GM18861 (cell line): Measurements from ENCODE around the gene PLA2G2F.

ENCODE experiments used
- ATAC-seq: cut with Tn5 transposase; IDR thresholded peaks from one replicate; pipeline ENCODE4 v1.9.1; 2021; ENCODE audit not compliant: unreplicated experiment

The PLA2G2F gene

DNA sequence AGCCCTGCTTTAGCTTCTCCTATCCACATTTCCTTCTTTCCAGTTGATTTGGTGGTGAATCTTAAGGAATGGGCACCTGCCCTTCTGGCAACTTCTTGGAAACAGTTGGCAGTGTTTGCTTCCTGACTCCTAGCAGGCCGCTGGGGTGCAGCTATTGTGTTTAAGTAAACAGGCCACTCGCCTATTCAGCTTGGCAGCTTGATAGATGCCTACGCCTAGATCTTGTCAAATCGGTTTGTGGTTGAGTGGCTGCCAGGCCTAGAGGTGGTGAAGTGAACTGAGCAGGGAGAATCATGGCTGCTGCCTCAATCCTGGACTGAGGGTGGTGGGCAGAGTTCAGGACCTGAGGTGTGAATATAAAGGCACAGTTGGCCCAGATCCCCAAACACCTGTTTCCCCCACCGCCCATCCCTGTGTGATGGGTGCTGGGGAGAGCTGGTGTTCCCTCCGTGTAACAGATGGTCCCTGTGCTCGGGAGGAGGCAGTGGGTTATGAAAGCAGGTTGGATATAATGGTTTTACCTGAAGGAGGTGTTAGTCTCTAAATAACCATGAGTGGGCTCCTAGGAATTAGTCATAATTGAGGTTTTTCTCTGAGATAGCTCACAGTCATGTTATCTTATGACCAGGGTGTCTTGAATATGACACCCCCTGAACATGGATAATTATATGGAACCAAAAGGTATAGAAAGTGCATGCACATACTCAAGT lies 48.1 kb downstream of the PLA2G2F start:
- no peak for ATAC-seq

DNA sequence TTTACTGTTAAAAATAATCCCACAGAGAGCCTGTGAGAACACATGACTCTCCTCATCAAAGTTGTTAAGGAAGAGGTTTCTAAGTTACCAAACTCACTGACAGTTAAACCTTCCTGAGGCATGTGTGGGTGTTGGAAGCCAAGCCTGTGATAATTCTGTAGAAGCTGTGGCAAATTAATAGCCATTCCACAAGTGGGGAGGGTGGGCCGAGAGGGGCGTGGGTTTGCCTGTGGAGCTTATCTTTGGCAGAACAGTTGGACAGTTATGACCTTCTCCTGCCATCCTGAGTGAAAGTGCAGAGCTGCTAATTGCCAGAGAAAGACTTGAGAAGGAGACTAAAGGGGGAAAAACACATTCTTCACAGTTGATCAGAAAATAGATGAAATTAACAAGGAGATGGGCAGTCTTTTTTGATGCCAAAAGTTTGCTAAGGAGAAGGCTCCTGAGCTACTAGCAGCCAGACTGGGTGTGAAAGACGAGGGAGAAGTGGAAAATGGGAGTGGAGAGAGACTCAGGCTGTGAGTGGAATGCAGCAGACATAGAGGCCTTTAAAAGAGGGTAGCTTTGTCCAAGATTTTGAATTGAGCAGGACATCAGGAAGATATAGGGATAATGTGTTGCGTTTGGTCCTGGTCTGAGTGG lies 48.8 kb downstream of the PLA2G2F start:
- ATAC-seq: no peak

DNA sequence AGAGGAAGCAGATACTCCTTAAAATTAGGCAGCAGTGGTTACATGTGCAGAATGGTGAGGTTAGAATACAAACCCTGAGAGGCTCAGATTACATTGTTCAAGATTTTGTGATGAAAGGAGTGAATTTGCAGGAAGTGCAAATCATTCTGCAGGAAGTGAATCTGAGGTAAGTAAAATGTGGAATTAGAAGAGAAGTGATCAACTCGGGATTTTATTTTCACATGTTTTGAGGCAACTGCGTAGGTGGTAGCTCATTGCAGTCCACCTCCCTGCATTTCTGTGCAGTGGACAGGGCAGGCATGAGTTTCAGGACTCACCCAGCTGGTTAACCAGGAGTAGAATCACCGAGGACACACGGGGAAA lies 49.3 kb downstream of the PLA2G2F start:
- ATAC-seq: no peak

DNA sequence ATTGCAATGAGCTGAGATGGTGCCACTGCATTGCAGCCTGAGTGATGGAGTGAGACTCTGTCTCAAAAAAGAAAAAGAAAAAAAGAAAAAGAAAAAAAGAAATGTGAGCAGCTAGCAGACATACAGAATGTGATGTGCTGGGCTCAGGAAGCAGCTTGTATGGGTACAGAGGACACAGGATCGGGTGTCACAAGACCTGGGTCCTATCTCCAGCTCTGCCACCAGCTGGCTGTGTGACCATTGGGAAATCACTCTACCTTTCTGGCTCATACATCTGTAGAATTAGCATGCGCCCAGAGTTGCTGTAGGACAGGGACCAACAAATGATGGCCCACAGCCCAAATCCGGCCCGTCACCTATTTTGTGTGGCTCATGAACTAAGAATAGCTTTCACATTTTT lies 50.5 kb downstream of the PLA2G2F start:
- no peak for ATAC-seq

DNA sequence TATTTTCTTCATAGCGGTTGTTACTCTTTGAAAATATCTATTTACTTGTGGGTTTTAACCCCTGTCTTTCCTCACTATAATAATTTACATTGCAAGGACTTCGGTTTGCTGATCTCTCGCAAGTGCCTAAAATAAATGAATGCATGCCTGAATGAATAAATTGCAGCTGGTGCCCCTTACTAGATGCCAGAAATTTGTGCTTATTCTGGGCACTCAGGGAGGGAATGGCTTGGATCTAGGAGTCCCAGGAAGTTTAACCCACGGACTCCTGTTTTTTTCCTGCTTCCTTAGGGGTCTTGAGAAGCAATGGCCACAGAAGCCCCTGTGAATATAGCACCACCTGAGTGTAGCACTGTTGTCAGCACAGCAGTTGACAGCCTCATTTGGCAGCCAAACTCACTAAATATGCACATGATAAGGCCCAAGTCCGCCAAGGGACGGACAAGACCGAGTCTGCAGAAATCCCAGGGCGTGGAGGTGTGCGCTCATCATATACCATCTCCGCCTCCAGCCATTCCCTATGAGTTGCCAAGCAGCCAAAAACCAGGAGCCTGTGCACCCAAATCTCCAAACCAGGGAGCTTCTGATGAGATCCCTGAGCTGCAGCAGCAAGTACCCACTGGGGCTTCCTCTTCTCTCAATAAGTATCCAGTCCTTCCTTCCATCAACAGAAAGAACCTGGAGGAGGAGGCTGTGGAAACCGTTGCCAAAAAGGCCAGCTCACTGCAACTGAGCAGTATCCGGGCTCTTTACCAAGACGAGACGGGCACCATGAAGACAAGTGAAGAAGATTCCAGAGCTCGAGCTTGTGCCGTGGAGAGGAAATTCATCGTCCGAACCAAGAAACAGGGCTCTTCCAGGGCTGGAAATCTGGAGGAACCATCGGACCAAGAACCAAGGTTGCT lies 51.4 kb downstream of the PLA2G2F start:
- ATAC-seq: no peak

DNA sequence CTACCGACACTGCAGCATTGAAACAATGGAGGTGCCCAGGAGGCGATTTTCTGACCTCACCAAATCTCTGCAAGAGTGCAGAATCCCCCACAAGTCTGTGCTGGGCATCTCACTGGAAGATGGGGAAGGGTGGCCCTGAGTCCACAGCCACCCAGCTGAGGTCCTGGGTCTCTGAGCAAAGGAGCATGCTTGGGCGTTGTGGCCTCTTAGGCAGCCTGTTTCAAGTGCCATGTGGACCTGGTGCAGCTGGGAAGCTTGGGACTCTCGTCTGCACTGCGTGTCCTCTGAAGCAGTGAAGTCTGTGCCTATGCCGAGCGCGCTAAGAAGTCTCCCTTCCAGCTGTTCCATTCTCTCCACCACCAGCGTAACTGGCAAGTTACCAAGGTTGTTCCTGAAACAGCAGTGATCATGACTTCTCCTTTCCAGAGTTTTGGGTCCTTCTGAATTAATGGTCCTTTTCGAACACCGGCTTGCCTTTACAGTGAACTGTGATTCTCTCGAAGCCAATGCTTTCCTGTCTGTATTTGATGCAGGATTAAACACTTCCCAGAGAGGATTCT lies 52.2 kb downstream of the PLA2G2F start:
- ATAC-seq: no peak

DNA sequence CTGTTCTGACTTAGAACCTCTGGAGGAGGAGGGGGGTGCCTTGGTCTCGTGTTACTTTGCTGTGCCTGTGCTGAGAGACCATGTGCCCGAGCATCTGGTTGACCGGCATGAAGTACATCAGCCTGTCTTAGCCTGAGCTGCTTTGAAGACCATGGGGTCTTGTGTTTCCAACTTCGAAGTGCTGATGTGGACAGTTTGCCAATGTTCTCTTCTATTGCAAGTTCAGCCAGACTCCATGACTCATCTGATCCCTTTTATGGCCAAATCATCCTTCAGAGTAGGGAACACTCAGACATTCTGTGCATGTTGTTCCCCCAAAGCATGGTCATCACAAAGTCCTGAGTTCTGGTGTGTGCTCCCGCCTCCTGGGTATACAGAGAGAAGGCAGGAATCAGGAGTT lies 53.2 kb downstream of the PLA2G2F start:
- no peak for ATAC-seq

DNA sequence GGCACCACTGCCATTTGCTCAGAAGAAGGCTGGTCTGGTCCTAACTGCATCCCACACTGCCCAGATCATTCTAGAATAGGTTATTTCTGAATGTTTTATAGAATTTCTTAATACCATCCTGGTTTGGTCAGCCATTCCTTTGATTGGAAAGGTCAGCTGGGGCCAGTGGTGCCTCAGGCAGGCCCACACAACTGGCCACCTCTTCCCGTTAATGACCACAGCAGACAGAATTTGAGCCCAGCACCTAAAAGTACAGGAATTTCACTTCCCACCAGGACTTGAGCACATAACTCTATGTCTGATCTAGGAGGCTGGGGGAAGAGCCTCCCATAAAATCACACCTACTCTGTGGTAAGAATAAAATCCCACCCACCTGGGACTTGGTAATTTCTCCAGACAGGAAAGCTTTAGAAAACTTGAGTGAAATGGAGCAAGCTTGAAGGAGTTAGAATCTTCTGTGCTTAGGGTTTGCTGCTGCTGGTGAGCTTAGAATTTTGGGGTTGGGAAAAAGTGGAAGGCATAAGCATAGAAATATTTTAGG lies 53.8 kb downstream of the PLA2G2F start:
- ATAC-seq: no peak

DNA sequence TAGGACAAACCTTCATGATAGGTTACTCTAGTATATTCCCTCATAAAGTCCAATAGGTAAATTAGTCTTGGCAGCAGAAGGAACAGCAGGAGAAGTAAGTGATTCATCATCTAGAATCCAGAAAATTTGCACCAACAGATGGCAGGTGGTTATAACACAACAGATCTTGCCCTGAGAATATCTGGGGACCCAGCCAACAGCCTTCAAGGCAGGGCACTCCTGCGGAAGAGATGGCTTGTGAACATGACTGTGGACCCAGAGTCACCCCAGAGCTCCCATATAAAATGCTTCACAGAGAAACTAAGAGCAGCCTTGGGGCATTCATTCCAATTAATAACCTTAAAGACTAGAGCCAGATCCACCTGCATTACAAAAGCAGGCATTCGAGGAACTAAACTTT lies 55.1 kb downstream of the PLA2G2F start:
- no peak for ATAC-seq

DNA sequence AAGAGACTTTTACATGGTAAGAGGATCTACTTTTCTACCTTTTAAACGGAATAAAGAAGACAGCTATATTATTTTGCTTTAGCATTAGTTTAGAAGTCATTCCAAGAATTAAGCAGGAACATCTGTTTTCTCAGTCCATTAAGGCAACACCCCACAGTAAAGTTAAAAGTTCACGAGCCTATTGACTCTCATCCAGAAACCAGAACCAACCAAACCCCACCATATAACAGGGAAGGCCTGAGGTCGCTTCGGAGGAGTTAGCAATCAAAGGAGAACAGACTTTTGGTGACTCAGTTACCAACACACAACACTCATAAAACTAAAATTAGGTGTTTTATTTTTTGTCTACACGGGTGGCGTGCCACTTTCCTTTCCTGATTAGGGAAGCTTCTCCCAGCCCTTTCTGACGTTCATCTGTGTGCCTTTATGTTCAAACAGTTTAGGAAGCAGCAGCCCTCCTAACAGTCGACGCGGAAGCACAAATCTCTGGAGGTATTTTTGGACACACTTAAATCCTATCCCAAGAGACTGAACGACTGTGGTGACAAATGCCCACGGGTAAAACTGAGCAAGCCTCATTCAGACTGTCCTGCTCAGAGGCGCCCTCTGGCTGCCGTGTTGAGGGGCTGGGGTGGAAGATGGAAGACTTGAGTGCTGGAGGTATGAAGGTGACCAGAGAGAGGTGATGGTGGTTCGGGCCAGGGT lies 55.8 kb downstream of the PLA2G2F start:
- no peak for ATAC-seq

DNA sequence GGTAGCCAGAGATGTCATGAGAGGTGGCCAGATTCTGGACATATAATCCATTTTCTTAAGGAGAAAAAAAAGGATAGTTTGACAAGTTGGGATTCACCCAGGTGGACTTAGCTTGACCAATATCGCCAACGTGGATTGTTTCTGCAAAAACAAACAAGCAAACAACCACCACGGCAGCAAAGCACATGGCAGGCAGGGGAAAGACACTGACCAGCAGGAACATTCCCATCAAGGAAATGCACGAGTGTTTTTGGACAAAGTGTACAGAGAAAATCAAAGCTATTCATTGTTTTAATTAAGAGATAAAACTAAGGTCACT lies 56.3 kb downstream of the PLA2G2F start:
- no peak for ATAC-seq

DNA sequence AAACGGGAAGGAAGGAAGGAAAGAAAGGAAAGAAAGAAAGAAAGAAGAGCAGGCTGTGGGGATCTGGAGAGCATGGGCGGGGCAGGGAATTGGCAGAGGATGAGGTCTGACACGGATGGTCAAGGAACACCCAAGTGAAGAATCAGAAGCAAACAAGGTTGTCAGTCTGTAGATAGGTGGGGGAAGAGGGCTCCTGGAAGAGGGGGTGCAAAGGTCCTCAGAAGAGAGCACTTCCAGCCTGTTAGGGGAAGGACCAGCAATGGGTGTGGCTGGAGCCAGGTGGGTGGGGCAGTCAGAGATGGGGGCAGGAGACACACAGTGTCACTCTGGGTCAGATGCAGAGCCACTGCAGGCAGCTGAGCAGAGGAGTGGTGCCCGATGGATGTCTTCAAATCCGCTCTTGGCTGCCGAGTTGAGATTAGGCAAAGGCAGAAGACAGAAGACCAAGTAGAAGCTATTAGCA lies 58.2 kb downstream of the PLA2G2F start:
- ATAC-seq: no peak

DNA sequence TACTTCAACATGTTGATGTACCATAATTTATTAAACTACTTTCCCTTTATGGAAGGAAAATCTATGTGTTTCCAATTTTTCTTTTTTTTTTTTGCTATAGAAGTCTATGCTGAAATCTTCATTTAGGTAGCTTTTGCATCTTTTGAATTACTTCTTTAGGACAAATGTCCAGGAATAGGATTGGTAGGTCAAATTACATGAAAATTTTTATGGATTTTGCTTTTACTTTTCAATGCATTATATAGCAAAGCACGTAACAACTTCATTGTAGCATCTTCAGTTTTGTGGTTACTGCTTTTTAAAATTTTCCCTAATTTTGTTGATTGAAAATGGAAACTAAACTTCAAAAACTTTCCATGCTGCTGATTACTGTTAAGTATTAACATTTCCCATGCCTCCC lies 59.2 kb downstream of the PLA2G2F start:
- ATAC-seq: no peak

DNA sequence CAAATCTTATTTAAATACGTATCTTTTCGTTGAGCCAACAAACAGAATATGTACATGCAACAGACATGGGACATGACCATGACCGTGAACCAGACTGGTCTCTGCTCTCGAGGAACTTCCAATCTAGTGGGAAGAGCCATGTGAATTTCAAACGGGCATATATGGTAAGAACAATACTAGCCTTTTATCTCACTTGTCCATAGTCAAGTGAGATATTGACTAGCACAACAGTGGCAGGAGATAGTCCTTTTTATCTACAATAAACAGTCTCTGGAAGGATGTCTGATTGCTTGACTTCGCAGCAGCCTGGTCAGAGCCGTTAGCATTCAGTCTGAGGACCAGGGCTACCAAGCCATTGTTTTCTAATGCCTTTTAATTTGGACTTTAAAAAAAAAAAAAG lies 59.8 kb downstream of the PLA2G2F start:
- ATAC-seq: no peak

DNA sequence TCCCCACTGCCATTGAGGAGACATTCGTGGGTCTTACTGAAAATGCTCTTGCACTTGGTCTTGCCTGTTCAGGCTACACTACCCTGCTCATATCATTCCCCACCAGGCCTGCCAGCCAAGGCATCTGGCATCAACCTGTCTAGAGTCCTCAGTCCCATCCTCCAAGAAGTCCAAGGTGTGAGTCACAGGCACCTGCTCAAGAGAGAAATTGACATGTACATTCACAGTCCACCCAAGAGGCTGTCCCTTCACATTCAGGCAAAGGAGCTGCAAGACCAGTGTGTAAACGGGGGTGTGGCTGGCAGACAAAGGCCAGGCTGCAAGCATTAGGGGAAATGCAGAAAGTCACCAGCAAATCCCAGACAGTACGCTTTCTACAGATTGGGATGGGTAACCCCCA lies 60.3 kb downstream of the PLA2G2F start:
- ATAC-seq: no peak

DNA sequence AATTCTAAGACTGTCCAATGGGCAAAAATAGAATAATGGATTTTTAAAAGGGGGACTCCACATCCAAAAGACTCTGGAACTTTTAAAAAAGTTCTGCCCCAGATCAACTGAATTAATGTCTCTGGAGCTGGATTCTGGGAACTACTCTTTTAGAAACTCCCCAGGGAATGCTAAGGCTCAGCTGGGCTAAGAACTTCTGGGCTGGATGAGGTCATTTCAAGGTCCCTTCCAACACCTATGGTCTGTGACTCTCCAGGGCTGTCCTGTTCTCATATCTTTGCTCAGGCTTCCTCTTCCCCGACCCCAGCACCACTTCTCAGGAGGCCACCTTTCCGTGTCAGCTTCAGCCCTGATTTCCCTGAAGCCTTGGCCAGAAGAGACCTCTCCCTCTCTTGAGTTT lies 60.7 kb downstream of the PLA2G2F start:
- ATAC-seq: no peak
